GM18907 (cell line): Measurements from ENCODE around the gene ACKR3.
A peak's percentile ranks its signal among the peaks of the same experiment; 100 is the strongest.

ENCODE experiments used
- ATAC-seq: cut with Tn5 transposase; IDR thresholded peaks from one replicate; pipeline ENCODE4 v1.9.1; 2021; ENCODE audit warnings: mild to moderate bottlenecking, moderate library complexity; ENCODE audit not compliant: unreplicated experiment

The ACKR3 gene

DNA sequence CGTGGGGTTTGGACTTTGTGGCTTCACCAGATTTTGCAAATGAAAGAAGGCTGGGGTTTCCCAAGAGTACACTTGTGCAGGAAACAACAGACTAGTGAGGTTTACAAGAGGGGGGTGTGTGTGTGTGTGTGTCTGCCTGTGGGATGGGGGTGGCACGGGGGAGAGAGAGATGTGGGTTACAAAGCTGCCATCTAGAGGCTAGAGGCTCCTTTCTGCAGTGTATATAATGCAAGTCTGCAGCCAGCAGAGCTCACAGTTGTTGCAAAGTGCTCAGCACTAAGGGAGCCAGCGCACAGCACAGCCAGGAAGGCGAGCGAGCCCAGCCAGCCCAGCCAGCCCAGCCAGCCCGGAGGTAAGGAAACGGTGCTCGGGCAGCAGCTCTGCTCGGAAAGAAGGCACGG is at the start of gene ACKR3:
Gene ACKR3, plus strand, starts transcription at position 253 of the 401 bp plus-strand sequence. CDS start 10,641 bp downstream, outside the sequence.
- ATAC-seq, result peak; percentile 83

DNA sequence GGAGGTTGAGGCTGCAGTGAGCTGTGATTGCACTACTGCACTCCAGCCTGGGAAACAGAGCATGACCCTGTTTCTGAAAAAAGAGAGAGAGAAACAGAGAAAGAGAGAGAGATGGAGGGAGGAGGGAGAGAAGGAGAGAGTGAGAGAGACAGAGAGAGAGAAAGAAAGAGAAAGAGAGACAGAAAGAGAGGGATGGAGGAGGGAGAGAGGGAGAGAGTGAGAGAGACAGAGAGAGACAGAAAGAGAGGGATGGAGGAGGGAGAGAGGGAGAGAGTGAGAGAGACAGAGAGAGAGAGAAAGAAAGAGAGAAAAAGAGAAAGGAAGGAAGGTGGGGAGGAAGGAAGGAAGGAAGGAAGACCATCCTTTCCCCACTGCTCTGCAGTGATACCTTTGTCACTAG is 48.1 kb upstream of the ACKR3 start:
- no peak for ATAC-seq

DNA sequence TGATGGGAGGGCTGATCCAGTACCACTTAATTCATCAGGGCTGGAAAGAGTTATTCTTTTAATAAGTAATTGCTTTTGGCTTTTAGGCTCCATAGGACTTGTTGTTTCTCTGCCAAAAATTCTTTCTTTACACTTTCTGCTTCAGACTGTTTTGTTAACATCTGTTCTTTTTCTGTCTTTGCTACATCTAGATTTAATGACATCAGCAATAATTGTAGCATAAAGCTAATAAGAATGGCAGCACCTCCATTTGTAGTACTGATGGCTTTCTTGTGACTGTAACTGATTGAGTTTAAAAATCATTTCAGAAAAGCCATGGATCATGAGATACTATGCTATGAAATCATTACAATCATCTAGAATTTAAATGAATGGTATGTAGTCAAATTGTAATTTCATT is 46.4 kb upstream of the ACKR3 start:
- ATAC-seq, result no peak

DNA sequence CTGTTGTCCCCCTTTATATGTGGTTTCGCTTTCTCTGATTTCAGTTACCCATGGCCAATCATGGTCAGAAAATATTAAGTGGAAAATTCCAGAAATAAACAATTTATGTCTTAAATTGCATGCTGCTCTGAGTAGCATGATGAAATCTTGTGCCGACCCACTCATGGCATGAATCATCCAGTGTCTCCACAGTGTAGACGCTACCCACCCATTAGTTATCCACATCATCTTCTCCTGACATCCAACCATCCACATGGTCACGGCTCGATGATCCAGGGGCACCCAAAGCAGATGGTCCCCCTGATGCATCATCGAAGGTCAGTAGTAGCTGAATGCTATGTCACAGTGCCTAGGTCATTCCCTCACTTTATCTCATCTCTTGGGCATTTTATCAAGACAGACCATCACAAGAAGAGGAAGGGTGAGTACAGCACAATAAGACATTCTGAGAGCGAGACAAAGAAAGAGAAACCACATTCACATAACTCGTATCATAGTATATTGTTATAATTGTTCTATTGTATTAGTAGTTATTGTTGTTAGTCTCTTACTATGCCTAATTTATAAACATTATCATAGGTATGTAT is 44.1 kb upstream of the ACKR3 start:
- ATAC-seq, result no peak

DNA sequence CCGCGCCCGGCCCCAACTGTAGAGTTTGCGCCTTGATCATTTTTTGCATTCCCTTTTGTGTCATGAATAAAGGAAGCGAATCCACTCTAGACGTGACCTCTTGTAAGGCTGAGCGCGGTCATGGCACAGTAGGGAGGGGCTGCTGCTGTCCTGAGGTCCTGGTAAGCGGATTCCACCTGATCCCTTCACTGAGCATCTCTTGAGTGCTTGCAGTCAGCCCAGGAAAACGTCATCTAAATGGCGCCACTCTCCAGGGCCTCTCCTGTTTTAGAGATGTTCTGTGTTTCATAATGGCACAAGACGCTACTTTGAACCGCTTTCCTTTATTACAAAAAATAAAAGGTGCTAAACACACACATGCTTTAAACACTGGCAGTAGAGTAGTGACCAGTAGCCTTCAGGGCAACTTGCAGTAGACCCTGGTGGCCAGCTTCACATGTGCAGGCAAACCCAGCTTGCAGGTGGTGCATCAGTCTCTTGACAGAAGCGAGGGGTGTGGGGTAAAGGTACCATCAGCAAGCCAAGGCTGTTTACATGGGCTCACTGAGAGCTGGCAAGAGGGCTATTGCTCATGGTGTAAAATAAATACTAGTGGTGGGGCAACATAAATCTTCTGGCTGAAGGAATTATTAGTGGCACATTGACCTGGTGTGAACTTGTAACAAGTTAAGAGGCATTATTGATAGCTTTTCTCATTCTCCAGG is 43.0 kb upstream of the ACKR3 start:
- no peak for ATAC-seq

DNA sequence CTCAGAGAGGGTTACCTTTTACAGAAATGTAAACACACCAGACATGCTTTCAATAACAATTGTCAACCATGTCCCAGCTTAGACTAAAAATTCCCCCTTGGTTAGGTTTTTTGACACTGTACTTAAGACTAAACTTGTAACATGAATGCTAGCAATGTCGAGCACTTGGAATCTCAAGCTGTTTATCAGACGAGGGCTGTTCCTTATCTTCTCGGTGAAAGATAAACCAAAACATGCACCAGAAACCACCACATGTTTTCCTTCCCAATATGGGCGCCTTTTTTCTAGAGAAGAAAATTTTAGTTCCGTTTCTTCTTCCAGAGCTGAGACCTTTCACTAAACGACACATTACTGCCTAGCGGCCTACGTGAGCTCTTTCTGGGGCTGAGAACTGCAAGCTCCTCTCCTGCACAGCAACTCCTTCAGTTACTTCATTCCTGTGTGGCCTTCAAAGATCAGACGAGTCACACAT is 42.4 kb upstream of the ACKR3 start:
- no peak for ATAC-seq

DNA sequence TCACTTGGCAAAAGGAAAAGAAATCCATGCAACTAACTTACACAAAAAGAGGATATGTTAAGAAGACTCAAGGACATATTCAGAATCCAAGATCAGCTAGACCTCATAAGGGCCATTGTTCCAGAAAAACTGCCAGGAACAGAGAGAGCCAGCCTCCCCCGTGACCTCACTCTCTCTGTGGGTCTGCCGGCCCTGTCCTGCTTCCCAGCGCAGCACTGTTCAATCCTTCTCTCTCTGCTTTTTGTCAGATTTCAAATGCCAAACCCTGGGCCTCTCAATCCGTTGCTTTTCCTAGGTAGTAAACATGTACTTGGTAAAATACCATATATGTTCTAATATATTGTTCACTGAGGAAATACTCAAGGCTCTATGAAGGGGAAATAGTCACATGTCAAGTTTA is 40.0 kb upstream of the ACKR3 start:
- no peak for ATAC-seq

DNA sequence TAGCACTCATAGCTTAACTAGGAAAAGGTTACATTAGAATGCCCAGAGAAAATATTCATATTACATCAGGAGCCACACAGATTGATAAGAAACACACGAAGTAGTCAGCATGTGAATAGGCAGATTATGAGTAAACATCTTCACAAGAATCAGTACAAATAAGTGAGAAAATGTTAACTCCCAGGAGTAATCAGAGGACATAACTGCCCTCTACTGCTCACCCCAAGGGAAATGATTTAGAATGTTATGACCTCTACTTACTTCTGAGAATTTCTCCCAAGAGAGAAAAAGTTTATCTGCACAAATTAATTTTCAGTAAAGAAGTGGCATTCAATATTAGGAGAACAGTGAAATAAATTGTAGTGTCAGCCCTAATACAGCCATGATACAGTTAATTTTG is 39.1 kb upstream of the ACKR3 start:
- no peak for ATAC-seq

DNA sequence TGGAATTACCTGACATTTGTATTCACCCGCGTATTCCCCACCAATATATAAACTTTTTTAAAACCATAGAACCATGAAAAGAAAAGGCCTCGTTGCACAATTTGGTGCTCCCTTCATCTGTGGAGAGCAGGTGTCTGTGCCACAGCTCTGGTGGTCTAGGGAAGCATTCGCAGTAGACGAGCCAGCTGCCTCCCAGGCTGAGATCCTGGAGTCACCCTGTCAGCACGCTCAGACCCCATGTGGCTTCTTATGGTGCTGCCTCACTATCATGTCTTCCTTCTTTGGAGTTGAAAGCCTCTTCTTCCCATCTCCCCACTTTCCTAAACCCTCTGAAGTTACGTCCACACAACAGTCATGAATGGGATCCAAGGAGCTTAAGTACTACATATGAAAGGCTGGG is 38.4 kb upstream of the ACKR3 start:
- no peak for ATAC-seq

DNA sequence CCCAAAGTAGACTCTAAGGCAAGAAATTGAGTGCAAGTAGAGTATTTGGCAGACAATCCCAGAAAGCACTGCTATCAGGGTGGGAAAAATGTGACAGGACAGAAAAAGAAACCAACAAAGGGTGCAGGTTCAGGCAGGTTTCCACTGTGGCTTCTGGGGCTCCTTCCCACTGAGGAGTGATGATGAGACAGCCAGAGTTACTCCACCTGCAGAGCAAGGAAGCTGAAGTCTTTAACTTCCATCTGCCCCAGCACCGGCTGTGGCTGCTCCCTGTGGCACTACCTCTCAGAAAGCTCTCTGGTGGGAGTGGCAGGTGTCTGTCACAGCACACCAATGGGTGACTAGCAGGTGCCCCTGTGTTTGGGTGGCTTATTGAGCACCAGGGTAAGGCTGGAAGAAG is 37.6 kb upstream of the ACKR3 start:
- ATAC-seq, result no peak

DNA sequence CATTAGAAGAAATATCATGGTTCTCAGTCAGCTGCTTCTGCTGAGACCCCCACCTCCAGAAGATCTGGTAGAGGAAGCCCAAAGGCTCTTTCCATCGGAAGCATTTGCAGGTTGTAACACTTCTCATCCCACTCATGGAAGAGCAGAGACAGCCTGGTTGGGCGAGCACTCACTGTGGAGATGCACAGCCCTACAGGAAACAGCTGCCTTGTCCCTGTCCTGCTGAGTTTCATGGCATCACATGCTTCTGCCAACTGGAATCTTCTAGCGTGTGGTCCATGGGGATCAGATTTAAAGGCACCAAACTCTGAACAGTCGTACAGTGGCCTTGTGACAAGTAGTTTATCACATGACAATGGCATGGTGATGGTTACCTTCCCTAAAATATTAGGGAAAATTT is 36.3 kb upstream of the ACKR3 start:
- no peak for ATAC-seq

DNA sequence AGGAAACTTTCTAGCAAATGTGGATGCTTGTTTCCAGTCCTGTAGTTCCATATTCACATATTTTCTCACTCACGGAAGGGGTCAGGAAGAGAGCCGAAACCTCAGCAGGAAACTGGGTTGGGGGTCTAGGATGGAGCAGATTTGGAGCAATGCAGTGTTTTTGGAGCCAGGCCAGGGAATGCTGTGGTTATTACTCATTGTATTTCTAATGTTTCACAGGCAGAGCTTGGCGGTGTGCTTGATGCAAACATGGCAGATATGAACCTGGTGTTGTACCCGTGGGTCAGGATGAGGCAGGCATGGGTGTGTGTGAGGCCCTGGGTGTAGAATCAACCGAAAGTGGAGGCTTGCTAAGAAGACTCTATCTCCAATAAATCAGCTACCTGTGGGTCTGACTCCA is 34.6 kb upstream of the ACKR3 start:
- ATAC-seq, result no peak

DNA sequence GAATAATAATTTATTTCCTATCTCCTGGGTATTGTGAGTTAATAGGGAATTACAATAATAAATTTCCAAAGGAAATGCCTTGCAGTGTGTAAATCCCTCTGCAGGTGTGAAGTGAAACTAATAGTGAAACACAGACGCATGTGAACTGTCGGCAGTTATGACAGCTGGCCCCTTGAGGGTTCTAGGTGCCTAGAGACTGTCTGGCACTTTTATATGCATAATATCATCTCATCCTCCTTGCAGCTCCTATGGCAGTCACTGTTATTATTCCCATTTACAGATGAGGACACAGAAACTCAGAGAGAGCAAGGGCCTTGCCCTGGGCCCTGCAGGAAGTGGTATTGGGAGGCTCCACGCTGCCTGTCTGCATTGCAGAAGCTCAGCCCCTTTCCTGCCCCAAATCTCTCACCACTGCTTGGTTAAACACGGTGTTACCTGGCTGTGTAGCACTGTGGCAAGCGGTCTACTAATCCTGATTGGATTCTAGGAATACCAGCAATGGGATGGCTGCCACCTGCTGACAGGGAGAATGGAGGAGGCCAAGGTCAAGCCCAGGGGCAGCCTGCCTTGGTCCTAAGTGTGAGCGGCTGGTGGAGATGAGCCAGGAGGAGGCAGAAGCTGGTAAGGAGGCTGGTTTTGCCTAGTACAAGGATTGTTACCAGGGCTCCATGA is 32.8 kb upstream of the ACKR3 start:
- ATAC-seq, result peak; percentile 54

DNA sequence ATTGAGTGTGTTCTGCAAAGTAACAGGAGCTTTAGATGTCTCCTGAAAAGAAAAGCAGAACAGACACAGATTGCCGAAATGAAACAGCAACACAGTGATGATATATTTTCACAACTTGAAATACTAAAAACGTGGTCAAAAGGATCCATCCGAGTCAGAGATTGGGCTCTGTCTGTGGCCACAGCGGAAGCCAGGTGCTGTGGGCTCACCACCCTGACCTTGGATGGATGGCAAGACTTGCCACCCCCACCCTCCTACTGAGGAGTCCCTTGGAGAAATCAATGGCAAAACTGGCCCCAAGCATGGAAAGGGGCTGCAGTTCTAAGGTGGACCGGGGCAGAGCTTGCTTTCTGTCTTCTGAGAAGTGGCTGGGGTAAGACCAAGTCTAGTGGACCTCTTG is 31.4 kb upstream of the ACKR3 start:
- ATAC-seq, result peak; percentile 50

DNA sequence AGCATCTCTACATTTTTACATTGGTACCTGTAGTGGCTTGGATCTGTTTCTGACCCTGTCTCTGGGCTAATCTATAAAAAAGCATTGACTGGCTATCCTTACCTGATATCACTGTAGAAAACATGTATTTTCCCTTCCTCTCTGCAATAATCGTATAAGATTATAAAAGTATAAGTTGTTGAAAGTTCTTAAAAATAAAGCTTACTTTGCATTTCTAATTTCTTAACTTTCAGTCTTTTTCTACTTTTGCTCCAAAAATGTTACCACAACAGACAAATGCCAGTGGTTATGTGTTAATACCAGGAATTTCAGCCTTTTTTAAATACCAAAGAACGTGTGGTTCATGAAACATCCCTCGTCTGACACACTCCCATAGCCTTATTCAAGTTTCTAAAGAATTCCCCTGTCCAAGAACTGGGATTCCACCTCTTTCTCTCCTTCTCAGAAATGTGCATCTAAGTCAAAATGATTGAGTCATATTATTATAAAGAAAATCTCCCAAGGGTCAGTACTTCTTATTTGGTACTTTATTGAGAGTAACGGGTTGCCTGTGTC is 28.5 kb upstream of the ACKR3 start:
- ATAC-seq, result no peak

DNA sequence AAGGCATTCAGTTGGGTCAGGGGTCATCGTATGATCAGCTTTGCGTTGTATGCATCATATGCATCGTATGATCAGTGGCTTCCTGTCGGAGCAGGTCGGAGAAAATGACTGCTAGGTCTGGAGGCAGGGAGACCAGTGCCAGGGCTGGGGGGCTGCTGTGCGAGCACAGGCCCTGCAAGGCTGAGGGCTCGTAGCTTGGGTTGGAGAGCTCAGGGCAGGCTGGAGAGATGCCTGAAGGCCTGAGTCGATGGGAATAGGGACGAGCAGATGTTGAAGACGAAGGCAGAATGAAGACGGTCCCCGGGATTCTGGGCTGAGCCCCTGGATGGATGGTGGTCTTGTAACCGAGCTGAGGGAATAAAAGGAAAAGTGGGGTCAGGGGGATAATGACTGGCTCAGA is 25.3 kb upstream of the ACKR3 start:
- ATAC-seq, result no peak

DNA sequence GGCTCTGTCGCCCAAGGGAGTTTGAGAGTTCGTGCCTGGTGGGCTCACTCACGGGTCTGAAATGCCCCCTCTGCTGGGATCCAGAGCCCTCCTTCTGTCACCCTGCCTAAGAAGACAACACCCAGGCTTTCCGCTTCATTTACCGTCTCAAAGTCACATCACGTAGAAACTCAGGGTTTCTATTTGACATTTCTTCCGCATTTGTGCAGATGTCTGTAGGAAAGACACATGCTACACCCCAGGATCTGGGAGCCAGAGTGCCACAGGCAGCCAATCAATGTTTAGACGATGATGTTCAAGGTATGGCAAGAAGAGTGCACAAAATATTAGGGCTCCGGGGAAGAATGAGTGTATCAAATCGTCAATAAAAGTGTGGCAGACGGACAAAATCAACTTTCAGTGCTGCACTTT is 24.4 kb upstream of the ACKR3 start:
- ATAC-seq, result peak; percentile 51

DNA sequence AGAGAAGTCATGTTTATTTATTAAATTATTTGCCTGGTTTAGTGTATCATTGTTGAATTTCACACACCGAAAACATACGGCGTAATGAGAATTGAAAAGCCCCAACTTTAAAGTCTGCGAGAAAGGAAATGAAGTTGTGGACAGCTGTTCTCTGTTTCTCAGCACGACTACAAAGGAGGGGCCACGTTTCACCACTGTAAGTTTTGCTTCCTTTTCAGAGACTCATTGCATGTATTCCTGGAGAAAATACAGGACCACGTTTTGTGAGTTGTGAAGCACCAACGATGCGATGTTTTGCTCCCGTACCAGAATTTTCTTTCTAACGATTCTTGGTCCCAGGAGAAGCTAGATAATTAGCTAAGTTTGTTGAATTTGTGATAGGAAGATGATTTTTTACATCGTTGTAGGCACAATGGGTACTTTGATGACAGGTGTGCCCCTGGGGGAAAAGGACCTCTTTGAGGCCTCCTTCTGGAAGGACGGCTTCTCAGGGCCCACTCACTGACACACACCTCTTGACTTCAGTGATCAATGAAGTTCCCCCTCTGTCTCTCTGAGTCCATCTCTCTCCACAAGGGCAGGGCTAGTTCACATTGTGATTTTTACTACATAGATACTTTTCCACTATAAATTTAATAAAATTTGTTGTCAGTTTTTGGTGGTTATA is 23.7 kb upstream of the ACKR3 start:
- ATAC-seq, result peak; percentile 66

DNA sequence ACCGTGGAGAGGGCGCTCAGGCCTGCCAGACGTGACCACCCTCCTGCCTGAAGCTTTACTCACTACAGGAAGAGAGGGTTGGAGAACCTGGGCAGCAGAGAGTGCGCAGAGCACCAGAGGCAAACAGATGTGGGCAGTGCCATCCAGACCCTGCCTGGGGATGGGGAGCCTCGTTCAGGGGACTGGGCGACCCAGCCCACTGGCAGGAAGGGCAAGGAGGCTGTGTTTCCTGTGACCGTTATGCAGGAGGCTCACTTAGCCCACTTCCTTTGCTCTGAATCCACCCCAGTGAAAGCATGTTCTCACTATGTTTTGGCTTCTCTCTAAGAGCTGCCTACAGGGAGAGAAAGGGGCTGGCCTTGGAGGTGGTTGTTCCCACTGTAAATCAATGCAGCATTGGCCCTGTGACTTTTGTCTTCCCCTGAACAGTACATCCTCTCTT is 23.0 kb upstream of the ACKR3 start:
- peak; percentile 37 for ATAC-seq

DNA sequence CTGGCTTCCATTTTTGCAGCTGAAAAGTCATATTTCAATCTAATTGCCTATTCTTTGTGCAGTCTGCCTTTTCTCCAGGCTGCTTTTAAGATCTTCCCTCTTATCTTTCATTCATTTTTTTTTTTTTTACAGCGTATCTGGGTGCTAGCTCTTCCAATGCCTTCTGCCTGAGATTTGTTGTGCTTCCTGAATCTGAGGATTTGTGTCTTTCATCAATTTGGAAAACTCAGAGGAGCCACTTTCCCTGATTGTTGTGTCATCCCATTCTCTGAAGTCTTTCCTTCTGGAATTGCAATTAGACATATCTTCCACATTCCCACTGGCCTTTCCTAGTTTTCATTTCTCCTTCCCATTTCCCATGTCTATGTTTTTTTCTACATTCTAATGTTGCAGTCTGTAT is 21.9 kb upstream of the ACKR3 start:
- no peak for ATAC-seq

DNA sequence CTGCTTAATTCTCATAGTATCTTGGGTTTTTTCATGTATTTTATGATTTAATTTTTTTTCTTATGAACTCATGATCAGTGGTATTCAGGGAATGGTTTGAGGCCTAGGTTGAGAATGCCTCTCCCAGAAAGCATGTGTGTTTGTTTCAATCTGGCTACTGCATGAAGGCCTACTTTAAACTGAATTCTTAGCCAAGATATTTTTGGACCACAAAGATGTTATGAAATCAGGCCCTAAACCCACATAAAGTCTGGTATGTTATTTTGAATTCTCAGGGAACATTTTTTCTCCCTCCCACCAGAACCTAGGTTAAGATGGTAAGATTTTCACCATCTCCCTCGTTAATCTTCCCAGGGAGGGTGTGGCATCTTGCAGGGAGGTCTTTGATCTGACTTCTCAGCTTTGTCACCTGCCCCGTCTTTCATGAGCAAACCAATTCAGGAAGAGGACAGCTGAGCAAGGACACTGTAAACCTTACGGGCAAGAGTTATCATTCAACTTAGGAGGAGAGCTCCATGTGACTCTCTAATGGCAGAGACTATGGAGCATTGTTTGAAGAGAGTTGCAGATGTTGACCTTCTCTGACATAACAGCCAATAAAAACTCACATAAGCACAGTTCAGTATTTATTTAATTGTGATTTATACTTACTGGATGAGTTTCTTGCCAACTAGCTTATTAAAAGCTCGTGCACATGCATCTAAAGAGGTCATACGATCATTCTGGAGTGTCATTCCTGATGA is 21.3 kb upstream of the ACKR3 start:
- no peak for ATAC-seq
